AML-193 (cell line): ENCODE data around the gene DAND5.

Experiments
- DNase-seq, 2 experiments: peaks; one replicate each; lab custom pipeline; 2025; lab: John Stamatoyannopoulos, UW

Gene DAND5

GRCh38 chr19:12994701-12995595 lies 25.6 kb downstream of the DAND5 start, which contains the start of gene NFIX:
Gene NFIX (plus strand): TSS chr19:12995475. CDS start chr19:12995838, 363 bp downstream.
- DNase-seq = peak; percentile 23 to 35

GRCh38 chr19:12995596-12996405 lies 26.4 kb downstream of the DAND5 start:
- DNase-seq = no peak

GRCh38 chr19:12996406-12997094 lies 27.2 kb downstream of the DAND5 start:
- peak; percentile 5 to 11 for DNase-seq

- DNase-seq = no peak
Observed at GRCh38 chr19:12997179-12997966, 28.0 kb downstream of the DAND5 start.

- DNase-seq = no peak
Observed at GRCh38 chr19:12997967-12998940, 28.9 kb downstream of the DAND5 start.

- DNase-seq = no peak
Observed at GRCh38 chr19:13001166-13001501, 31.8 kb downstream of the DAND5 start.

GRCh38 chr19:13001502-13002165 lies 32.3 kb downstream of the DAND5 start:
- DNase-seq = no peak

GRCh38 chr19:13002166-13002898 lies 33.0 kb downstream of the DAND5 start:
- no peak for DNase-seq

GRCh38 chr19:13003081-13003480 lies 33.7 kb downstream of the DAND5 start:
- DNase-seq = no peak

- DNase-seq = no peak
Observed at GRCh38 chr19:13004273-13004672, 34.9 kb downstream of the DAND5 start.

GRCh38 chr19:13005253-13005652 lies 35.9 kb downstream of the DAND5 start:
- DNase-seq = no peak

GRCh38 chr19:13005861-13006370 lies 36.5 kb downstream of the DAND5 start:
- DNase-seq = no peak

- no peak for DNase-seq
Observed at GRCh38 chr19:13006431-13007281, 37.3 kb downstream of the DAND5 start.

- DNase-seq = no peak
Observed at GRCh38 chr19:13007292-13008045, 38.1 kb downstream of the DAND5 start.

GRCh38 chr19:13008926-13009787 lies 39.8 kb downstream of the DAND5 start:
- DNase-seq = no peak
